T-cell (primary cell): ENCODE data around the gene GNG4. TPM values are rescaled to one million over a fixed set of nuclear protein-coding genes. Genes with fewer than 3 reads are reported as not detected.

Experiments
- ATAC-seq, 4 experiments: fragments of 200-7000 bp in 3 of 4; fragments of 150-1000 bp in 1 of 4; cut with Tn5 transposase; replicated peaks in 1 of 4; 1 replicate in 3 of 4; 2 replicates in 1 of 4; pipeline ENCODE4 v1.10.0; 2021; ENCODE audit warnings: moderate library complexity in 3 of 4, mild to moderate bottlenecking in 2 of 4, moderate number of reproducible peaks in 1 of 4
- CTCF ChIA-PET, 2 donors: fragments of 300-600 bp; sonication (Branson Sonifier 250); formaldehyde crosslinking; loops; one replicate each; lab custom pipeline; 2022; ENCODE audit warnings: antibody characterized with exemption in 2 of 2; lab: Charles Lee
- POLR2A ChIA-PET, 2 donors: fragments of 300-600 bp; sonication (Branson Sonifier 250); formaldehyde crosslinking; loops; one replicate each; lab custom pipeline; 2022; ENCODE audit warnings: antibody characterized with exemption in 2 of 2; lab: Charles Lee
- DNase-seq, 35 experiments: peaks; one replicate each; pipeline versions ENCODE4 v3.0.0 to v3.0.0-alpha.2; 2013 to 2023
- H3K27ac ChIP-seq: one replicate; pipeline ENCODE4 v1.5.1; 2013; ENCODE audit warnings: low read length
- H3K27me3 ChIP-seq, 2 experiments: replicated peaks in 1 of 2; 1 replicate in 1 of 2; 2 replicates in 1 of 2; pipeline versions ENCODE4 v1.6.1 to v1.7.0; 2013; ENCODE audit warnings: low read length in 1 of 2, mixed read lengths in 1 of 2; ENCODE audit not compliant: control insufficient read depth in 2 of 2, insufficient read depth in 2 of 2; ENCODE audit errors: extremely low read depth in 1 of 2
- H3K36me3 ChIP-seq, 2 donors: 1 replicate in 1 of 2; 2 replicates in 1 of 2; pipeline versions ENCODE4 v1.6.1 to v1.7.0; 2013; ENCODE audit warnings: low read length in 1 of 2; ENCODE audit not compliant: control insufficient read depth in 2 of 2, insufficient read depth in 1 of 2; ENCODE audit errors: extremely low read depth in 1 of 2
- H3K4me1 ChIP-seq, 2 experiments: 1 replicate in 1 of 2; 2 replicates in 1 of 2; pipeline versions ENCODE4 v1.6.1 to v1.7.0; 2013; ENCODE audit warnings: low read length in 2 of 2, mixed read lengths in 1 of 2; ENCODE audit not compliant: insufficient read depth in 2 of 2, control insufficient read depth in 1 of 2; ENCODE audit errors: extremely low read depth in 1 of 2
- H3K4me3 ChIP-seq, 2 donors: 1 replicate in 1 of 2; 2 replicates in 1 of 2; pipeline versions ENCODE4 v1.5.1 to v1.7.0; 2013; ENCODE audit warnings: mild to moderate bottlenecking in 2 of 2, low read length in 1 of 2, moderate library complexity in 1 of 2; ENCODE audit not compliant: control insufficient read depth in 1 of 2; ENCODE audit errors: extremely low read depth in 1 of 2
- H3K9me3 ChIP-seq: 2 replicates; pipeline ENCODE4 v1.7.0; 2013
- H3K27ac Mint-ChIP-seq, 2 donors: one replicate each; pipeline ENCODE4 v1.8.0; 2020 to 2021; ENCODE audit warnings: mild to moderate bottlenecking in 2 of 2, mixed read lengths in 2 of 2
- H3K27me3 Mint-ChIP-seq, 2 donors: one replicate each; pipeline ENCODE4 v1.8.0; 2021 to 2022; ENCODE audit warnings: mixed read lengths in 2 of 2
- H3K36me3 Mint-ChIP-seq: one replicate; pipeline ENCODE4 v1.8.0; 2021; ENCODE audit warnings: mixed read lengths
- H3K4me1 Mint-ChIP-seq, 3 donors: one replicate each; pipeline ENCODE4 v1.8.0; 2020 to 2022; ENCODE audit warnings: mixed read lengths in 3 of 3, mild to moderate bottlenecking in 1 of 3
- H3K4me3 Mint-ChIP-seq, 3 donors: one replicate each; pipeline ENCODE4 v1.8.0; 2020 to 2022; ENCODE audit warnings: mild to moderate bottlenecking in 3 of 3, mixed read lengths in 3 of 3, moderate library complexity in 3 of 3
- H3K9me3 Mint-ChIP-seq, 3 donors: one replicate each; pipeline ENCODE4 v1.8.0; 2020 to 2022; ENCODE audit warnings: mixed read lengths in 3 of 3
- WGBS: methylation state at CpG from one replicate; pipeline ENCODE4 v1.1.5; 2013; ENCODE audit warnings: missing lambda C conversion rate; ENCODE audit not compliant: insufficient coverage; 5-methylcytosine and 5-hydroxymethylcytosine counted together
- total RNA-seq, 35 experiments: library from RNA in 6 of 35; stranded (reverse) in 6 of 35; fragments of 120-200 nt in 1 of 35; gene quantifications; one replicate each; pipeline versions ENCODE4 v1.2.1 to v1.2.4 and lab custom pipeline; 2013 to 2026

GNG4 gene
- total RNA-seq, result under 1 TPM in 4 of 5 donors, not detected in 1; 0.07 to 0.29 (median 0.17) TPM
- total RNA-seq (2013), result 0.06 TPM
- 0 to 3.1 (median 0.49) reads per million in 29 experiments for total RNA-seq (lab: John Stamatoyannopoulos, UW)

- H3K4me3 ChIP-seq, result peak within 1 kb of the TSS; percentile 24 to 62
- POLR2A ChIA-PET, result no interaction called here
Measured at GRCh38 chr1:235649368-235650163, at the start of gene GNG4. Gene GNG4 (minus strand): TSS chr1:235649784. CDS start chr1:235583838, 65,946 bp downstream.

GRCh38 chr1:235697508-235697907 is 47.9 kb upstream of the GNG4 start:
- ATAC-seq, result peak in 2 of 4 experiments; percentile 24 to 60
- DNase-seq, result peak in 1 of 35 experiments; percentile 25
- peaks cover 0 to 3% (median 3%) of the 10 kb centered on the region in 3 donors for H3K4me1 Mint-ChIP-seq
- H3K9me3 Mint-ChIP-seq, result no peaks in the 10 kb centered on the region
- ChIA-PET CTCF (no interaction called here), POLR2A (no interaction called here)
- peak overlapping the region in 1 of 2 donors; percentile 13 for H3K27ac Mint-ChIP-seq
- H3K4me1 ChIP-seq, result no peaks in the 10 kb centered on the region
- H3K36me3 ChIP-seq, result peaks cover 3 to 47% of the 10 kb centered on the region in 2 donors
- WGBS, result 10% methylated on average over 2 of the region's 2 CpGs
- no peaks in the 10 kb centered on the region for H3K27me3 Mint-ChIP-seq
- H3K27ac ChIP-seq, result no peak overlapping the region
- H3K4me3 ChIP-seq, result no peak overlapping the region
- H3K4me3 Mint-ChIP-seq, result no peak overlapping the region
- H3K9me3 ChIP-seq, result no peaks in the 10 kb centered on the region
- no peaks in the 10 kb centered on the region for H3K27me3 ChIP-seq
- peaks cover 68% of the 10 kb centered on the region for H3K36me3 Mint-ChIP-seq

More at GRCh38 chr1:235649368-235650163, at the start of gene GNG4:
- peak within 1 kb of the TSS in 1 of 2 donors; percentile 86 for H3K27ac Mint-ChIP-seq
- ATAC-seq (peak; percentile 16 to 46 (median 37)), DNase-seq (peak in 11 of 35 experiments; percentile 9 to 61 (median 24))
- H3K27me3 ChIP-seq, result peaks cover 12 to 53% of the 10 kb centered on the region in 2 experiments
- H3K27me3 Mint-ChIP-seq, result peaks cover 50 to 60% of the 10 kb centered on the region in 2 donors
- H3K9me3 ChIP-seq, result no peaks in the 10 kb centered on the region
- H3K9me3 Mint-ChIP-seq, result peaks cover 0 to 7% (median 5%) of the 10 kb centered on the region in 3 donors
- no peak within 1 kb of the TSS for H3K27ac ChIP-seq
- no peaks in the 10 kb centered on the region for H3K36me3 Mint-ChIP-seq
- under 1% methylated on average over 91 of the region's 111 CpGs for WGBS
- H3K36me3 ChIP-seq, result no peaks in the 10 kb centered on the region
- H3K4me1 ChIP-seq, result peaks cover 4 to 23% of the 10 kb centered on the region in 2 experiments
- peak within 1 kb of the TSS; percentile 71 to 84 (median 83) for H3K4me3 Mint-ChIP-seq
- CTCF ChIA-PET, result no interaction called here
- peaks cover 12 to 24% (median 13%) of the 10 kb centered on the region in 3 donors for H3K4me1 Mint-ChIP-seq

GRCh38 chr1:235689356-235689755 is 39.8 kb upstream of the GNG4 start:
- CTCF ChIA-PET, result interaction anchor here in 1 of 2 donors (0.6 kb wide), 1 partner anchor 919 kb away, joined by 4 read pairs; no protein-coding TSS in a partner anchor
- H3K27ac ChIP-seq, result no peak overlapping the region
- Mint-ChIP-seq H3K4me1 (no peaks in the 10 kb centered on the region), H3K9me3 (no peaks in the 10 kb centered on the region), H3K36me3 (peaks cover 48% of the 10 kb centered on the region), H3K27me3 (no peaks in the 10 kb centered on the region), H3K4me3 (no peak overlapping the region), H3K27ac (no peak overlapping the region)
- no peak for DNase-seq
- no peaks in the 10 kb centered on the region for H3K27me3 ChIP-seq
- no peak overlapping the region for H3K4me3 ChIP-seq
- POLR2A ChIA-PET, result interaction anchor here in 1 of 2 donors (0.6 kb wide), 1 partner anchor 625 kb away, joined by 3 read pairs; no protein-coding TSS in a partner anchor
- WGBS, result no CpG with 5 or more reads among the region's 4 CpGs
- H3K4me1 ChIP-seq, result no peaks in the 10 kb centered on the region
- ATAC-seq, result no peak
- H3K9me3 ChIP-seq, result no peaks in the 10 kb centered on the region
- peaks cover 0 to 36% of the 10 kb centered on the region in 2 donors for H3K36me3 ChIP-seq

- Histone ChIP-seq H3K4me3 (no peak overlapping the region), H3K27ac (no peak overlapping the region), H3K36me3 (peaks cover 0 to 37% of the 10 kb centered on the region in 2 donors), H3K9me3 (no peaks in the 10 kb centered on the region), H3K4me1 (no peaks in the 10 kb centered on the region), H3K27me3 (no peaks in the 10 kb centered on the region)
- no peak overlapping the region for H3K27ac Mint-ChIP-seq
- CTCF ChIA-PET, result no interaction called here
- no peaks in the 10 kb centered on the region for H3K9me3 Mint-ChIP-seq
- DNase-seq (no peak), ATAC-seq (no peak)
- no peaks in the 10 kb centered on the region for H3K4me1 Mint-ChIP-seq
- POLR2A ChIA-PET, result no interaction called here
- H3K36me3 Mint-ChIP-seq, result peaks cover 54% of the 10 kb centered on the region
- no peak overlapping the region for H3K4me3 Mint-ChIP-seq
- no CpG with 5 or more reads among the region's 3 CpGs for WGBS
- H3K27me3 Mint-ChIP-seq, result no peaks in the 10 kb centered on the region
Measured at GRCh38 chr1:235688096-235688495, 38.5 kb upstream of the GNG4 start.

- POLR2A ChIA-PET, result no interaction called here
- CTCF ChIA-PET, result no interaction called here
- H3K4me3 ChIP-seq, result no peak overlapping the region
- no peak for ATAC-seq
- H3K36me3 Mint-ChIP-seq, result peaks cover 78% of the 10 kb centered on the region
- H3K4me1 ChIP-seq, result no peaks in the 10 kb centered on the region
- DNase-seq, result no peak
- no CpG with 5 or more reads among the region's 1 CpG for WGBS
- H3K4me1 Mint-ChIP-seq, result no peaks in the 10 kb centered on the region
- no peak overlapping the region for H3K27ac Mint-ChIP-seq
- no peaks in the 10 kb centered on the region for H3K9me3 Mint-ChIP-seq
- H3K27me3 Mint-ChIP-seq, result no peaks in the 10 kb centered on the region
- peaks cover 0 to 29% of the 10 kb centered on the region in 2 donors for H3K36me3 ChIP-seq
- no peak overlapping the region for H3K27ac ChIP-seq
- no peaks in the 10 kb centered on the region for H3K9me3 ChIP-seq
- no peak overlapping the region for H3K4me3 Mint-ChIP-seq
- H3K27me3 ChIP-seq, result no peaks in the 10 kb centered on the region
Measured at GRCh38 chr1:235683653-235684052, 34.1 kb upstream of the GNG4 start.

- Mint-ChIP-seq H3K9me3 (no peaks in the 10 kb centered on the region), H3K36me3 (peaks cover 69% of the 10 kb centered on the region), H3K4me3 (no peak overlapping the region), H3K4me1 (no peaks in the 10 kb centered on the region), H3K27ac (no peak overlapping the region), H3K27me3 (no peaks in the 10 kb centered on the region)
- H3K4me3 ChIP-seq, result no peak overlapping the region
- no peaks in the 10 kb centered on the region for H3K4me1 ChIP-seq
- H3K9me3 ChIP-seq, result no peaks in the 10 kb centered on the region
- no peak for ATAC-seq
- no peaks in the 10 kb centered on the region for H3K27me3 ChIP-seq
- ChIA-PET POLR2A (no interaction called here), CTCF (no interaction called here)
- DNase-seq, result no peak
- WGBS, result 100% methylated on average over 2 of the region's 3 CpGs
- H3K27ac ChIP-seq, result no peak overlapping the region
- peaks cover 0 to 29% of the 10 kb centered on the region in 2 donors for H3K36me3 ChIP-seq
Measured at GRCh38 chr1:235682216-235682615, 32.6 kb upstream of the GNG4 start.
